GM12892 (cell line): ENCODE measurements around the gene IFNLR1.
A peak's percentile ranks its signal among the peaks of the same experiment; 100 is the strongest.
"Not testable (repeated sequence)": the region's sequence is repeated elsewhere in the genome, so short reads cannot be mapped to it uniquely, and the experiment has no call there.

ENCODE experiments used
- DNase-seq: peaks from one replicate; pipeline ENCODE4 v3.0.0; 2011; ENCODE audit not compliant: insufficient read length
- FAIRE-seq: peaks from 2 replicates; lab custom pipeline; 2011; peaks lifted over from hg19 to GRCh38; lab: Jason Lieb, UNC
- POLR2A ChIP-seq: IDR thresholded peaks from 2 replicates; pipeline ENCODE4 v1.6.1; 2011; ENCODE audit warnings: low read depth, low read length, control low read depth
- POLR2AphosphoS5 ChIP-seq: IDR thresholded peaks from 2 replicates; pipeline ENCODE4 v1.6.1; 2011; ENCODE audit warnings: low read depth, low read length, control low read depth
- TAF1 ChIP-seq: IDR thresholded peaks from 2 replicates; pipeline ENCODE4 v1.6.1; 2011; ENCODE audit warnings: low read depth, mild to moderate bottlenecking, control low read depth, low read length, borderline replicate concordance

The IFNLR1 gene

DNA sequence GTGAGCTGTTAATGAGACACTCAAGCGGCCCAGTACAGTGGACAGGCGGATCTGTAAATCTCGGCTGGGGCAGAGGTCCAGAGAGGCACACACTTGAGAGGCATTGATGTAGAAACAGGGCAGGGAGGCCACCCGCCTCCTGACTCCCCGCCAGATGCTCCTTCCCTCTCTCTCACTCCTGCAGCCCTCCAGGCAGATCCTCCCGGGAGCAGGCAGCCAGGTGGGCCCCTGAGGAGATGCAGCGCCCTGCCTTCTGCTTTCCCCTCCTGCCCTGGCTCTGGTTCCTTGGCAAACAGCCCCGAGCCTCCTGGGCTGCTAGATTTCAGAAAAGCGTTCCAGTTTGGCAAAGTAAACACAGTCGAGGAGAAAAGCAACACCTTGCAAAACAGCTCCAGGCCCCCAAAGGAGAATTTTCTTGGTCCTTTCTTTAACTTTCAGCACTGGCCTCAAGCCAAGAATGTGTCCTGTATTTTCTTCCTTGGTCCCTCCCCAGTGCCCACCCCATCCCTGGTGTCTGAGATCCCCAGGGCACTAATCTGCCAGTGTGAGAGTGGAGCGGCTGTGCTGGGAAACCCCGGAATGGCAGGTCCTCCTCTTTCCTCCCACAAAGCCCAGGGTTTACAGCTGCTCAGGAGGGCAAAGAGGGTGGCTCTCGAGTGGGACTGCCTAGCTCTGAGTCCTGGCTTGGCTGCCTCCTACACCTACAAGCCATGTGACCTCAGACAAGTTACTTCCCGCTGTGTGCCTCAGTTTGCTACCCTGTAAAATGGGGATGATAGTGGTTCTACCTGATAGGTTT, 29.4 kb upstream of the IFNLR1 start:
- DNase-seq (no peak), FAIRE-seq (peak; percentile 57)
- no peak for TF ChIP-seq POLR2A
- no peak for TF ChIP-seq POLR2AphosphoS5
- no peak for TF ChIP-seq TAF1

- FAIRE-seq (no peak), DNase-seq (no peak)
- no peak for TF ChIP-seq POLR2AphosphoS5
- TF ChIP-seq POLR2A: no peak
- no peak for TF ChIP-seq TAF1
These were observed 28.2 kb upstream of the IFNLR1 start for GRCh38 chr1:24215226-24215814.

GRCh38 chr1:24212376-24212775, 25.3 kb upstream of the IFNLR1 start:
- peak; percentile 5 for FAIRE-seq
- no peak for DNase-seq
- TF ChIP-seq TAF1: no peak
- TF ChIP-seq POLR2AphosphoS5: no peak
- no peak for TF ChIP-seq POLR2A

DNA sequence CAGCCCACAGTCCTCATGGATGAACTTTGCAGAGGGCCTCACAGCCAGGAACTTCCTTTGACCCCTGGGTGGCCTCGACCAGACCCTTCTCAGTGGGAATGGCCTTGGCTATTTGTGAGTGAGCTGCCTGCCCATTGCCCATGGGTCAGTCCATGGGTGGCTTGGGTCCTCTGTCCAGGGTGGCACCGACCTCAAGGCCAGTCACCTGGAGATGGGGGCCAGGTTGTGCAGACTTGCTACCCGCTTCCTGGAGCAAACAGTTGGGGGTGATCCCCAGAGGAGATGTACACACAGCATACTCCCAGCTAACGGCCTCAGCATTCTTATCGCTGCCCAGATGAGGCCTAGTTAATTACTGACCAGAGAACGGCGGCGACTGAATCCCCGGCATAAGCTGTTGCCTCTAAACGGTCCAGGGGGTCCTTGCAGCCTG, 23.1 kb upstream of the IFNLR1 start:
- TF ChIP-seq POLR2A (no peak), TAF1 (no peak), POLR2AphosphoS5 (no peak)
- FAIRE-seq (no peak), DNase-seq (no peak)

- TF ChIP-seq TAF1 (no peak), POLR2AphosphoS5 (no peak), POLR2A (no peak)
- DNase-seq (no peak), FAIRE-seq (no peak)
These were observed 22.0 kb upstream of the IFNLR1 start for GRCh38 chr1:24209097-24209496.

DNA sequence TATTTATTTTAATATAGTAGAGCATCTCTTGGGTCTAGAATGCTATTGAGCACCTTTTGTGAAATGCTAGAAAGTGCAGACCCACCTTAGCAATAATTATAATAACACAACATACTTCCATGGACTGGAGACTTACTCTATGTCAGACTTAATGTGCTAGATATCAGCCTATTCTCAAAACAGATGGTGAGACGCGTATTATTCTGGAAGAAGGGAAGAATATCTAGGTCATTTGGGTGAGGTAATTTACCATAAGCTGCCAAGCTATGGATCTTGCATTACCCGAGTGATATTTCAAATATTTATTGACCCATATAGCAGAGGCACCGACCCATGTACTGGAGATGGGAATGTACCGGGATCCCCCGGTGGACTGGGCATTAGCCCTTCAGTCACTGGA, 20.6 kb upstream of the IFNLR1 start:
- FAIRE-seq (no peak), DNase-seq (no peak)
- no peak for TF ChIP-seq POLR2AphosphoS5

GRCh38 chr1:24207395-24207687, 20.3 kb upstream of the IFNLR1 start:
- FAIRE-seq, DNase-seq: not testable (repeated sequence)

DNA sequence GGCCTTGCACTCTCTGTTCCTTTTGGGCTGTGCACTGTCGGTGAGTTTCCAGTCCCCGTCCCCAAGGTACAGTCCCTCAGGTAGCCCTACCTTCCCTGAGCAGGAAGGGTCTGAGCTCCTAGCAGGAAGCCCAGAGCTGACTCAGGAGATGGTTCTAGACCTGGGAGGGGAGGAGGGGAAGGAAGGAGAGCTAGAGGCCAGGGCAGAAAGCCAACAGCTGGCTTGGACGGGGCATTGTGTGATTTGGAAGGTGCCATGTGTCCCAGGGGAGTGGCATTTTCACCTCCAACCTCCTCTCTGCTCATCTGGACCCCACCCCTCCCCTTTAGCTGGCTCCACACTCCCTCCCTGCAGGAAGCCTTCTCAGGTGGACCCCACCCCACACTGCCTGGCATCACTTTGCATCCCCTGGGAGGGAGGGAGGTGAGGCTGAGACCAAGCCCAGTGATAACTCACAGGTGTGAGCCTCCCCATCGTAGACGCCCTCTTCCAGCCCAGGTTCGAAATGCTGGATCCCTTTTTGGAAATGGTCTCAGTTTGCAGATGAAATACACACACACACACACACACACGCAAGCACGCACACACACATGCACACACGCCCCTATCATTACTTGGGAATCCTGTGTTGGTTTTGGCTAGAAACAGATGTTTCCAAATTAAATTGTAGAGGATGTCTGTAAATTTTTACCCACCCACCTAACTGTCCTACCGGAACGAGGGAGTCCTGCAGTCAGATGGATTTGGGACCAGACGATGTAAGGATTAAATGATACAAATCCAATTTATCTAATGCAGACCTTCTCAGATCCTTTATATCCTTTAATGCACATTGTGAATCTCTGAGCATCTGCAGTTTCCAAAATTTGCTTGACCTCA, 19.7 kb upstream of the IFNLR1 start:
- DNase-seq: no peak
- TF ChIP-seq TAF1: no peak
- TF ChIP-seq POLR2A: no peak
- TF ChIP-seq POLR2AphosphoS5: no peak

DNA sequence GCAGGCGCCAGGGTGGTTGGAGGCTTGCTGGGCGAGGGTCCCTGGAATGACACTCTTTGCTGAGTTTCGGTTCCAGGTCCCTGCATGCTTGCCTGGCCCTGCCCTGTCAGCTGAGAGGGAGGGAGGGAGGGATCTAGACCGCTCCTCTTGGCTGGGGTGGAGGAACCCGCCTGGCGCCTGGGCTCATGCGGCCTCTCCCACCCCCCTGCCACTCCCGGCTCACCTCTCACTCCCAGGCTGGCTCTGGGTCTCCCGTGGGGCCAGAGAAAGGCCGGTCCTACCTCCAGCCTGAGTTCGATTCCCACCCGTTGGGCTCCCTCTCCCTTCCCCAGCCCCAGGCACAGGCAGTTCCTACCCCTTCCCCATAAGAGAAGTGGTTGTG, 19.0 kb upstream of the IFNLR1 start:
- TF ChIP-seq TAF1: no peak
- no peak for TF ChIP-seq POLR2A
- TF ChIP-seq POLR2AphosphoS5: no peak
- FAIRE-seq: no peak
- DNase-seq: no peak

More for the DNA sequence above, 19.7 kb upstream of the IFNLR1 start:
- no peak for FAIRE-seq

- FAIRE-seq (no peak), DNase-seq (no peak)
- TF ChIP-seq POLR2A: no peak
These were observed 18.4 kb upstream of the IFNLR1 start for GRCh38 chr1:24205345-24206082.

DNA sequence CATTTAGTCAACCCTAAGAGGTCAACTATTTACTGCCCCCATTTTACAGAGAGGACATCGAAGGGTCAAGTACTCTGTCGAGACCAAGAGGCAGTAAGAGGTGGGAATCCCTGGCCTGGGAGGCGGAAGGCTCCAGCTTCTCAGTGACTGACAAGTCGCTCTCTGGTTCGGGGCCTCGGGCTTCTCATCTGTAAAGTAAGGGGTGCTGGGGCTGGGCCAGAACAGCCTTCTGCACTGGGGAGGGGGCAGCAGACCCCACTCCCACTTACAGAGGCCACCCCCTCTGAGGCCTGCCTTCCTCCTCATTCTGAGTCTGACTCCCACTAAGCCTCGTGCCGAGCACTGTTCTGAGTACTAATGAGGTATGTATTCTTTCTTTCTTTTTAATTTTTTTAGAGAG, 17.0 kb upstream of the IFNLR1 start:
- no peak for TF ChIP-seq POLR2AphosphoS5
- TF ChIP-seq TAF1: no peak
- no peak for TF ChIP-seq POLR2A
- FAIRE-seq (no peak), DNase-seq (no peak)

- FAIRE-seq (no peak), DNase-seq (peak; percentile 55)
- TF ChIP-seq POLR2A: no peak
- no peak for TF ChIP-seq POLR2AphosphoS5
- no peak for TF ChIP-seq TAF1
These were observed 16.3 kb upstream of the IFNLR1 start for GRCh38 chr1:24203404-24203803.
